ENCODE results near the gene TPSD1.
"Not testable (repeated sequence)": the region's sequence is repeated elsewhere in the genome, so short reads cannot be mapped to it uniquely, and the experiment has no call there.

TPSD1 gene

GRCh38 chr16:1283996-1284616 lies 28.2 kb downstream of the TPSD1 start:
- no peak for DNase-seq

GRCh38 chr16:1285669-1286512 lies 30.0 kb downstream of the TPSD1 start:
- DNase-seq = no peak

GRCh38 chr16:1286513-1287094 lies 30.7 kb downstream of the TPSD1 start:
- DNase-seq = no peak

- no peak for DNase-seq
These were observed 32.3 kb downstream of the TPSD1 start for GRCh38 chr16:1287982-1288670.

- no peak for DNase-seq
These were observed 33.1 kb downstream of the TPSD1 start for GRCh38 chr16:1288813-1289476.

- DNase-seq = no peak
These were observed 33.6 kb downstream of the TPSD1 start for GRCh38 chr16:1289477-1289866.

- no peak for DNase-seq
These were observed 34.2 kb downstream of the TPSD1 start for GRCh38 chr16:1290063-1290501.

GRCh38 chr16:1290860-1291575 lies 35.1 kb downstream of the TPSD1 start:
- no peak for DNase-seq

GRCh38 chr16:1291576-1291974 lies 35.7 kb downstream of the TPSD1 start:
- DNase-seq = no peak

GRCh38 chr16:1292208-1292607 lies 36.3 kb downstream of the TPSD1 start:
- not testable (repeated sequence) for DNase-seq

GRCh38 chr16:1292808-1293207 lies 36.9 kb downstream of the TPSD1 start:
- DNase-seq = not testable (repeated sequence)

- no peak for DNase-seq
These were observed 38.2 kb downstream of the TPSD1 start for GRCh38 chr16:1293921-1294656.

GRCh38 chr16:1295465-1295864 lies 39.6 kb downstream of the TPSD1 start:
- no peak for DNase-seq

GRCh38 chr16:1296688-1297017 lies 40.8 kb downstream of the TPSD1 start:
- not testable (repeated sequence) for DNase-seq

GRCh38 chr16:1297018-1297696 lies 41.3 kb downstream of the TPSD1 start:
- DNase-seq = no peak

- DNase-seq = no peak
These were observed 42.5 kb downstream of the TPSD1 start for GRCh38 chr16:1298406-1298805.

GRCh38 chr16:1299012-1299867 lies 43.4 kb downstream of the TPSD1 start:
- DNase-seq = no peak

GRCh38 chr16:1299868-1300203 lies 44.0 kb downstream of the TPSD1 start:
- DNase-seq = no peak

GRCh38 chr16:1300664-1301476 lies 45.0 kb downstream of the TPSD1 start:
- peak; percentile 69 for DNase-seq

Measured in right forelimb (tissue), 1 donor.